CD1c-positive myeloid dendritic cell (primary cell): ENCODE measurements around the gene IRX2.

Experiments
- DNase-seq: peaks from one replicate; pipeline ENCODE4 v3.0.0-alpha.2; 2016; ENCODE audit errors: extremely low spot score

IRX2 gene

GRCh38 chr5:2751592-2752021, at the start of gene IRX2:
TSS of gene IRX2 (minus strand) at chr5:2751677. CDS start at chr5:2751413, 264 bp downstream.
- no peak for DNase-seq

- no peak for DNase-seq
Measured at GRCh38 chr5:2800035-2800434, 48.6 kb upstream of the IRX2 start.

- no peak for DNase-seq
Measured at GRCh38 chr5:2797981-2798380, 46.5 kb upstream of the IRX2 start.

GRCh38 chr5:2797160-2797559, 45.7 kb upstream of the IRX2 start:
- DNase-seq = no peak

GRCh38 chr5:2783223-2783622, 31.7 kb upstream of the IRX2 start:
- no peak for DNase-seq

- no peak for DNase-seq
Measured at GRCh38 chr5:2782658-2783057, 31.2 kb upstream of the IRX2 start.

GRCh38 chr5:2780421-2781171, 29.1 kb upstream of the IRX2 start:
- no peak for DNase-seq

GRCh38 chr5:2779459-2779858, 28.0 kb upstream of the IRX2 start:
- no peak for DNase-seq

- no peak for DNase-seq
Measured at GRCh38 chr5:2776337-2777302, 25.1 kb upstream of the IRX2 start.

- no peak for DNase-seq
Measured at GRCh38 chr5:2773327-2773726, 21.9 kb upstream of the IRX2 start.

GRCh38 chr5:2767089-2767488, 15.6 kb upstream of the IRX2 start:
- no peak for DNase-seq

GRCh38 chr5:2764581-2764980, 13.1 kb upstream of the IRX2 start:
- DNase-seq = no peak

GRCh38 chr5:2763533-2763794, 12.0 kb upstream of the IRX2 start:
- no peak for DNase-seq

- no peak for DNase-seq
Measured at GRCh38 chr5:2762744-2763532, 11.5 kb upstream of the IRX2 start.

GRCh38 chr5:2761921-2762488, 10.5 kb upstream of the IRX2 start:
- no peak for DNase-seq

GRCh38 chr5:2759696-2760461, 8.4 kb upstream of the IRX2 start:
- no peak for DNase-seq

GRCh38 chr5:2759091-2759490, 7.6 kb upstream of the IRX2 start:
- DNase-seq = no peak

- no peak for DNase-seq
Measured at GRCh38 chr5:2758632-2759031, 7.2 kb upstream of the IRX2 start.

GRCh38 chr5:2757563-2758351, 6.3 kb upstream of the IRX2 start:
- no peak for DNase-seq
